Measurements from ENCODE around the gene BASP1.

BASP1 gene

DNA sequence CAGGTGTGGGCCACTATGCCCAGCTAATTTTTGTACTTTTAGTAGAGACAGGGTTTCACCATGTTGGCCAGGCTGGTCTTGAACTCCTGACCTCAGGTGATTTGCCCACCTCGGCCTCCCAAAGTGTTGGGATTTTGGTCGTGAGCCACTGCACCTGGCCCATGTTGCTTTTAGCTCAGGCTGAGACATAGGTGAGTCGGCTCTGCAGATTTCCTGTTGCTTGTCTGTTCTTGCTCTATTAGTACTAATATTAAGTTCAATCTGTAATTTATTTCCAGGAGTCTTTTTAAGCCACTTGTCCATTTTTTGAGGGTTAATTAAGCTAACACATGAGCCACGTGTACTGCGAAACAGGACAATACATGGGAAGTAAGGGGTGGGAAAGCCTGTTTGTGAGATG, 21.4 kb upstream of the BASP1 start:
- no peak overlapping the region for H3K27ac Mint-ChIP-seq
- no peak for DNase-seq
- no peak overlapping the region for H3K4me3 Mint-ChIP-seq
- H3K9me3 Mint-ChIP-seq: peaks cover 23% of the 10 kb centered on the region
- TF ChIP-seq, protein P1, sequence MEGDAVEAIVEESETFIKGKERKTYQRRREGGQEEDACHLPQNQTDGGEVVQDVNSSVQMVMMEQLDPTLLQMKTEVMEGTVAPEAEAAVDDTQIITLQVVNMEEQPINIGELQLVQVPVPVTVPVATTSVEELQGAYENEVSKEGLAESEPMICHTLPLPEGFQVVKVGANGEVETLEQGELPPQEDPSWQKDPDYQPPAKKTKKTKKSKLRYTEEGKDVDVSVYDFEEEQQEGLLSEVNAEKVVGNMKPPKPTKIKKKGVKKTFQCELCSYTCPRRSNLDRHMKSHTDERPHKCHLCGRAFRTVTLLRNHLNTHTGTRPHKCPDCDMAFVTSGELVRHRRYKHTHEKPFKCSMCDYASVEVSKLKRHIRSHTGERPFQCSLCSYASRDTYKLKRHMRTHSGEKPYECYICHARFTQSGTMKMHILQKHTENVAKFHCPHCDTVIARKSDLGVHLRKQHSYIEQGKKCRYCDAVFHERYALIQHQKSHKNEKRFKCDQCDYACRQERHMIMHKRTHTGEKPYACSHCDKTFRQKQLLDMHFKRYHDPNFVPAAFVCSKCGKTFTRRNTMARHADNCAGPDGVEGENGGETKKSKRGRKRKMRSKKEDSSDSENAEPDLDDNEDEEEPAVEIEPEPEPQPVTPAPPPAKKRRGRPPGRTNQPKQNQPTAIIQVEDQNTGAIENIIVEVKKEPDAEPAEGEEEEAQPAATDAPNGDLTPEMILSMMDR (IDR thresholded peaks at IDR 0.05): no peak
- H3K27me3 Mint-ChIP-seq (ENCODE audit: low read depth, poor library complexity): no peaks in the 10 kb centered on the region
- peaks cover 6% of the 10 kb centered on the region for H3K36me3 Mint-ChIP-seq (ENCODE audit: low read depth)
- H3K4me1 Mint-ChIP-seq: peaks cover 14% of the 10 kb centered on the region

DNA sequence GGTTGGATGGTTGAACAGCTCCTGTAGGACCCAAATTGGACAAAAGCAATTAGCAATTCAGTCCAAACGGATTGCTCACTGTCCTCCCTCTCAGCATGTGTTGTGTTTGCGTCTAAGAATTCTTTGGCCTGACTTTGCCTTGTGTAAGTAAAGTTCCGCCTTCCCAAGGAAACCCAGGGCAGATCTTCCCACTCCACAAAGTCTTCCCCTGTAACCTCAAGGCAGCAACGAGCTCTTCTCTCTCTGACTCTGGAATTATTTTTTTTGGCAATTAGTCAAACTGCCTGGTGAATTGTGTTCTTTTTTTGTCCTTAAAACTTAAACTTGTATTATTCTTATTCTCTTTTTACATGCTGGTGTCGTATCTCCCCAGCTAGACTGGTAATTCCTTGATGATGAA, 20.7 kb upstream of the BASP1 start:
- Mint-ChIP-seq H3K27ac (no peak overlapping the region), H3K9me3 (peaks cover 23% of the 10 kb centered on the region), H3K27me3 (ENCODE audit: low read depth, poor library complexity) (no peaks in the 10 kb centered on the region), H3K36me3 (ENCODE audit: low read depth) (peaks cover 6% of the 10 kb centered on the region), H3K4me1 (peaks cover 11% of the 10 kb centered on the region), H3K4me3 (no peak overlapping the region)
- TF ChIP-seq, protein P1 (IDR thresholded peaks at IDR 0.05): no peak
- DNase-seq: no peak

DNA sequence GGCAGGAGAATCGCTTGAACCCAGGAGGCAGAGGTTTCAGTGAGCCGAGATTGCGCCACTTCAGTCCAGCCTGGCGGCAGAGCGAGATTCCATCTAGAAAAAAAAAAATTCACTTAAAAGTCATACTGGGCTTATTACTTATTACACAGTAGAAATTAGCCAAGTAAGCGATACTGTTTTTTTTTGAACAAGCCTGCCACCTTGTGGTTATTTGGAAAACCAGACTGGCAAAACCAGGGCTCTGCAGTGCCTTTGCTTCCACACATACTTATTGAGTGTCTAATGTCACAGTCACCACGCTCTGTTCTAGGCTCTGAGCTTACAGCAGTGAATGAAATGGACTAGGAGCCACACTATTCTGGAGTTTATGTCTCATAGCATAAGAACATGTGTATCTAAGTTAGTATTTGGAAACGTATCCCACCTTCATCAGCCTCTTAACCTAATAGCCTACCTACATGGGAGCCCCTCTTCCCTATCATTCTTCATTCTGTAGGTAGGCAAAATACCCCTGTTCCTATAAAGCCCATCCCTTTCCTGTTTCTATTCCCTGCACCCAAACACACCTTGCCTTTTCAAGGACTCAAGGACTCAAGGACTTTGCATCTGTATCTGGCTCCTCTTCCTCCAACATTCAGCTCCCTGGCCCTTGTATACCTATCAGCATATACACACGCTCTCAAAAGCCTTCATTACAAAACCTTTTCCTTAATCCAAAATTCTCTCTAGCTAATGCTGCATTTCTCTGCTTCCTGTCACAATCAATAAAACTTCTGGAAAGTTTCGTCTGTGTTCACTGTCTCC, 13.9 kb upstream of the BASP1 start:
- Mint-ChIP-seq H3K27me3 (ENCODE audit: low read depth, poor library complexity) (peaks cover 4% of the 10 kb centered on the region), H3K27ac (no peak overlapping the region), H3K4me1 (peaks cover 5% of the 10 kb centered on the region), H3K4me3 (no peak overlapping the region), H3K9me3 (peaks cover 4% of the 10 kb centered on the region), H3K36me3 (ENCODE audit: low read depth) (peaks cover 1% of the 10 kb centered on the region)
- DNase-seq: peak; percentile 28
- TF ChIP-seq, protein P1 (IDR thresholded peaks at IDR 0.05): peak; percentile 83

DNA sequence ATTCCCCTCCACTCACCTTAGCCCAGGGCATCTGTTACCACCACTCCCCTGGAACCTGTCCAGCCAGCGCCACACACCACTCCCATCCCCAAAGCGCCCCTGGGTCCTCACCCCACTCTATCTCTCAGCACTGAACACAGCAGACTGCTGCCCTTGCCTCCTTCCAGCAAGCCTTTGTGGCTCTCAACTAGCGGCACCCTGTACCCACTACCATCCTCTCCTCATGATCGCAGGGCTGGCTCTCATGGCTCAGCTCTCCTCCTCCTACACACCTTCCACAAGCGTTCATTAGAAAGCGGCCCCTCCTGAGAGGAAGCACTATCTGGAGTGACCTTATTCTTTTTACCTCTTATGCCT, 13.3 kb upstream of the BASP1 start:
- no peak overlapping the region for H3K27ac Mint-ChIP-seq
- peaks cover 3% of the 10 kb centered on the region for H3K9me3 Mint-ChIP-seq
- H3K4me3 Mint-ChIP-seq: no peak overlapping the region
- no peak for DNase-seq
- TF ChIP-seq, protein P1 (IDR thresholded peaks at IDR 0.05): no peak
- H3K4me1 Mint-ChIP-seq: peaks cover 5% of the 10 kb centered on the region
- H3K27me3 Mint-ChIP-seq (ENCODE audit: low read depth, poor library complexity): peaks cover 6% of the 10 kb centered on the region
- peaks cover 3% of the 10 kb centered on the region for H3K36me3 Mint-ChIP-seq (ENCODE audit: low read depth)

DNA sequence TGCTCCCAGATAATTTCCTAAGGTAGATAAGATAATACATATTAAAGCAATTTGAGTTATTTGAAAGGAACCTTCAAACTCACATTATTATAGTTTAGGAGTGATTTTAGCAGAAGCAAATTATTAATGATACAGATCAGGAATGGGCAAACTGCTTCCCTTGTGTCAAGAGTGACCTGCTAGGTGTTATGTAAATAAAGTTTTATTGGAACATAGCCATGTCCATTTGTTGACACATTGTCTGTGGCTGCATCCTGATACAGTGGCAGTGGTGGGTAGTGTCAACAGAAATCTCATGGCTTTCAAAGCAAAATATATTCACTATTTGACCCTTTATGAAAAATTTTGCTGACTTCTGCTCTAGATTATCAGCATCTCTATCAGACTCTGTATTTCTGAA, 11.4 kb upstream of the BASP1 start:
- no peak overlapping the region for H3K27ac Mint-ChIP-seq
- H3K4me1 Mint-ChIP-seq: peaks cover 5% of the 10 kb centered on the region
- peaks cover 4% of the 10 kb centered on the region for H3K9me3 Mint-ChIP-seq
- H3K4me3 Mint-ChIP-seq: no peak overlapping the region
- peaks cover 5% of the 10 kb centered on the region for H3K36me3 Mint-ChIP-seq (ENCODE audit: low read depth)
- TF ChIP-seq, protein P1 (IDR thresholded peaks at IDR 0.05): no peak
- peaks cover 10% of the 10 kb centered on the region for H3K27me3 Mint-ChIP-seq (ENCODE audit: low read depth, poor library complexity)
- no peak for DNase-seq

DNA sequence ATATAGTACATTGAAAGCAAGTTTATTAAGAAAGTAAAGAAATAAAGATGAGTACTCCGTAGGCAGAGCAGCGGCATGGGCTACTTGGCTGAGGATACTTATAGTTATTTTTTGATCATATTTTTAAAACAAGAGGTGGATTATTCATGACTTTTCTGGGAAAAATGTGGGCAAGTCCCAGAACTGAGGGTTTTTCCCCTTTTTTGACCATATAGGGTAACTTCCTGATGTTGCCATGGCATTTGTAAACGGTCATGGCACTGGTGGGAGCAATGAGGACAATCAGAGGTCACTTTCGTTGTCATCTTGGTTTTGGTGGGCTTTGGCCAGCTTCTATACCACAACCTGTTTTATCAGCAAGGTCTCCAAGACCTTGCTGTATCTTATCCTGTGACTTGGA, 5.2 kb upstream of the BASP1 start:
- H3K4me3 Mint-ChIP-seq: no peak overlapping the region
- peaks cover 5% of the 10 kb centered on the region for H3K36me3 Mint-ChIP-seq (ENCODE audit: low read depth)
- H3K27ac Mint-ChIP-seq: no peak overlapping the region
- no peak for DNase-seq
- peaks cover 18% of the 10 kb centered on the region for H3K27me3 Mint-ChIP-seq (ENCODE audit: low read depth, poor library complexity)
- TF ChIP-seq, protein P1 (IDR thresholded peaks at IDR 0.05): no peak
- peaks cover 4% of the 10 kb centered on the region for H3K4me1 Mint-ChIP-seq
- peaks cover 4% of the 10 kb centered on the region for H3K9me3 Mint-ChIP-seq

Measured in nephron progenitor cell (in vitro differentiated cells).